Mesendoderm (in vitro differentiated cells): ENCODE results near the gene CACNA2D4.

ENCODE experiments used
- DNase-seq: peaks from one replicate; pipeline ENCODE4 v3.0.0; 2013
- H2AK5ac ChIP-seq: 2 replicates; pipeline ENCODE4 v1.6.1; 2013; ENCODE audit warnings: low read length, inconsistent platforms
- H2BK120ac ChIP-seq: 2 replicates; pipeline ENCODE4 v1.6.1; 2013; ENCODE audit warnings: low read depth, mild to moderate bottlenecking, low read length, moderate library complexity, mixed read lengths
- H2BK15ac ChIP-seq: replicated peaks from 2 replicates; pipeline ENCODE4 v1.6.1; 2013; ENCODE audit warnings: low read depth, mild to moderate bottlenecking, moderate library complexity
- H2BK5ac ChIP-seq: 2 replicates; pipeline ENCODE4 v1.6.1; 2013; ENCODE audit warnings: low read length, inconsistent platforms
- H3K18ac ChIP-seq: 2 replicates; pipeline ENCODE4 v1.6.1; 2013; ENCODE audit warnings: mild to moderate bottlenecking, low read length, mixed read lengths
- H3K23ac ChIP-seq: one replicate; pipeline ENCODE4 v1.6.1; 2013; ENCODE audit warnings: low read length
- H3K27ac ChIP-seq: 2 replicates; pipeline ENCODE4 v1.5.1; 2013; ENCODE audit warnings: low read depth, mild to moderate bottlenecking, inconsistent platforms, low read length, moderate library complexity
- H3K27me3 ChIP-seq: 2 replicates; pipeline ENCODE4 v1.6.1; 2013; ENCODE audit warnings: low read length, control low read depth, mild to moderate bottlenecking, inconsistent platforms; ENCODE audit not compliant: insufficient read depth, poor library complexity
- H3K36me3 ChIP-seq: 2 replicates; pipeline ENCODE4 v1.6.1; 2013; ENCODE audit warnings: low read length, inconsistent platforms; ENCODE audit not compliant: control insufficient read depth, insufficient read depth
- H3K4ac ChIP-seq: one replicate; pipeline ENCODE4 v1.6.1; 2013; ENCODE audit warnings: low read depth, mild to moderate bottlenecking, low read length, moderate library complexity
- H3K4me1 ChIP-seq: 2 replicates; pipeline ENCODE4 v1.6.1; 2013; ENCODE audit warnings: low read depth, low read length, inconsistent platforms; ENCODE audit not compliant: control insufficient read depth
- H3K4me2 ChIP-seq: 2 replicates; pipeline ENCODE4 v1.6.1; 2013; ENCODE audit warnings: low read length
- H3K4me3 ChIP-seq: 2 replicates; pipeline ENCODE4 v1.5.1; 2013; ENCODE audit warnings: mild to moderate bottlenecking, low read length
- H3K56ac ChIP-seq: one replicate; pipeline ENCODE4 v1.6.1; 2013; ENCODE audit warnings: low read length
- H3K79me1 ChIP-seq: 2 replicates; pipeline ENCODE4 v1.6.1; 2013; ENCODE audit warnings: low read length, inconsistent platforms
- H3K79me2 ChIP-seq: 2 replicates; pipeline ENCODE4 v1.6.1; 2013; ENCODE audit warnings: mild to moderate bottlenecking, low read length; ENCODE audit not compliant: control insufficient read depth, insufficient read depth
- H3K9ac ChIP-seq: 2 replicates; pipeline ENCODE4 v1.6.1; 2013; ENCODE audit warnings: low read length, inconsistent platforms
- H4K5ac ChIP-seq: one replicate; pipeline ENCODE4 v1.6.1; 2013; ENCODE audit warnings: low read length
- H4K8ac ChIP-seq: one replicate; pipeline ENCODE4 v1.6.1; 2013; ENCODE audit warnings: low read depth, mild to moderate bottlenecking, control low read depth, low read length, moderate library complexity
- WGBS: extraction: QIAGEN DNeasy Blood & Tissue Kit; methylation state at CpG from one replicate; pipeline ENCODE4 v1.1.7; 2013; ENCODE audit warnings: low lambda C conversion rate, missing lambda C conversion rate; ENCODE audit not compliant: insufficient coverage; ENCODE audit errors: extremely low coverage; 5-methylcytosine and 5-hydroxymethylcytosine counted together

The CACNA2D4 gene

DNA sequence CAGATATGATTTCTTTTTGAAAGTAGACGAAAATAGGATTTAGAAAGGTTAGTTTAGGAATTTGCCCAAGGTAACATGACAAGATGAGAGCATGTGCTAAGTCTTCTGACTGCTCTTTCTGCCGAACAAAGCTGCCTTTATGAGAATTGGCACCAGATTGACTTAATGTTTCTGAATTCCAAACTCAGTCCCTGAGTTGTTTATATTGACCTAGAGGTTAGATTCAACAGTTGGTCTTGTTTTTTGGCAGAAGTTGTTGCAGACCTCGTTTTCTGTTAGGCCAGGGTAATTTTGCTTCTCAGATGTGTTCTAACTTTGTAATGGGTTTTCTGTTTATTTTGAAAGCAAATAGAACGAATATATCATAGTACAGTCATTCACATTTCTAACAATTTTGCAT lies 159.6 kb downstream of the CACNA2D4 start:
- H4K5ac ChIP-seq: no peak overlapping the region
- no peak overlapping the region for H3K23ac ChIP-seq
- no peak overlapping the region for H3K18ac ChIP-seq
- H3K4me3 ChIP-seq: no peak overlapping the region
- H3K36me3 ChIP-seq: no peaks in the 10 kb centered on the region
- no peak overlapping the region for H3K4me2 ChIP-seq
- no peak overlapping the region for H2BK5ac ChIP-seq
- peaks cover 4% of the 10 kb centered on the region for H3K79me1 ChIP-seq
- no peaks in the 10 kb centered on the region for H3K79me2 ChIP-seq
- no peak overlapping the region for H2BK15ac ChIP-seq
- H2AK5ac ChIP-seq: no peak overlapping the region
- no peak overlapping the region for H2BK120ac ChIP-seq
- no peak overlapping the region for H3K56ac ChIP-seq
- H3K27me3 ChIP-seq: no peaks in the 10 kb centered on the region
- H3K4ac ChIP-seq: no peak overlapping the region
- no peak overlapping the region for H4K8ac ChIP-seq
- DNase-seq: no peak
- H3K9ac ChIP-seq: no peak overlapping the region
- no CpG with 5 or more reads among the region's 4 CpGs for WGBS
- H3K4me1 ChIP-seq: no peaks in the 10 kb centered on the region
- no peak overlapping the region for H3K27ac ChIP-seq

DNA sequence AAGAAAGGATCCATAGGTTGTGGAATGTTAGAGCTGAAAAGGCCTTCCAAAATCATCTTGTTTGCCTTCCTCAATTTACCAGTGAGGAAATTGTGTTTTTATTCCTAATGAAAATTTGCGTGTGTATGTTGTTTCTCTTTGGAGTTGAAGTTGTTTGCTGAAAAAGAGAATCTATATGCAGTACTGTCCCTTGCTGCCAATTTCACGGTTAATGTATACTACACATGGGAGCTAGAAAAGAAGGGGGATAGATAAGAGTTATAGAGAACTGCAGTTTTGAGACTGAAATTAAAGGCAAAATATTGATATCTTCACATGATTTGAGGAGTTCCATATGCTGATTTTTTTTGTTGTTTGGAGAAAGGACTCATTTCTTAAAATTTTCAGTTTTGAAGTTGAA lies 160.1 kb downstream of the CACNA2D4 start:
- H3K18ac ChIP-seq: no peak overlapping the region
- H3K23ac ChIP-seq: no peak overlapping the region
- no peak overlapping the region for H4K5ac ChIP-seq
- no peak overlapping the region for H3K9ac ChIP-seq
- no peak overlapping the region for H2AK5ac ChIP-seq
- H3K79me2 ChIP-seq: no peaks in the 10 kb centered on the region
- DNase-seq: no peak
- H3K4me3 ChIP-seq: no peak overlapping the region
- no peak overlapping the region for H3K4me2 ChIP-seq
- no peak overlapping the region for H3K56ac ChIP-seq
- no peak overlapping the region for H2BK5ac ChIP-seq
- no peak overlapping the region for H2BK120ac ChIP-seq
- no CpG with 5 or more reads among the region's 2 CpGs for WGBS
- no peaks in the 10 kb centered on the region for H3K27me3 ChIP-seq
- no peaks in the 10 kb centered on the region for H3K36me3 ChIP-seq
- no peak overlapping the region for H4K8ac ChIP-seq
- H3K27ac ChIP-seq: no peak overlapping the region
- H2BK15ac ChIP-seq: no peak overlapping the region
- peaks cover 4% of the 10 kb centered on the region for H3K79me1 ChIP-seq
- no peak overlapping the region for H3K4ac ChIP-seq
- no peaks in the 10 kb centered on the region for H3K4me1 ChIP-seq

DNA sequence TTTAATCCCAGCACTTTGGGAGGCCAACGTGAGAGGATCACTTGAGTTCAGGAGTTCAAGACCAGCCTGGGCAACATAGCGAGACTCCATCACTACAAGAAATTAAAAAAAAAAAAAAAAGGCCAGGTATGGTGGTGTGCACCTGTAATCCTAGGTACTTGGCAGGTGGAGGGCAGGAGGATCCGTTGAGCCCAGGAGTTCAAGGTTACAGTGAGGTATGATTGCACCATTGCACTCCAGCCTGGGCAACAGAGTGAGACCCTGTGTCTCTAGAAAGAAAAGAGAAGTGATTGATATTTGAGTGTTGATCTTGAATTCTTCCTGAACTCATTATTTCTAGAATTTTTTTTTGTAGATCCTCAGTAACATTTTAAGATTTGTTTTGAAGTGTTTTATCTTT lies 168.2 kb downstream of the CACNA2D4 start:
- Histone ChIP-seq H3K27me3 (no peaks in the 10 kb centered on the region), H4K8ac (no peak overlapping the region), H2BK15ac (no peak overlapping the region), H3K56ac (no peak overlapping the region), H3K4me3 (no peak overlapping the region), H3K4ac (no peak overlapping the region), H3K23ac (no peak overlapping the region), H3K4me1 (no peaks in the 10 kb centered on the region), H2AK5ac (no peak overlapping the region), H4K5ac (no peak overlapping the region), H2BK120ac (no peak overlapping the region), H3K9ac (no peak overlapping the region), H2BK5ac (no peak overlapping the region), H3K36me3 (no peaks in the 10 kb centered on the region), H3K4me2 (no peak overlapping the region), H3K27ac (no peak overlapping the region), H3K79me1 (peaks cover 14% of the 10 kb centered on the region), H3K18ac (no peak overlapping the region), H3K79me2 (peaks cover 17% of the 10 kb centered on the region)
- WGBS: no CpG with 5 or more reads among the region's 3 CpGs
- DNase-seq: no peak

DNA sequence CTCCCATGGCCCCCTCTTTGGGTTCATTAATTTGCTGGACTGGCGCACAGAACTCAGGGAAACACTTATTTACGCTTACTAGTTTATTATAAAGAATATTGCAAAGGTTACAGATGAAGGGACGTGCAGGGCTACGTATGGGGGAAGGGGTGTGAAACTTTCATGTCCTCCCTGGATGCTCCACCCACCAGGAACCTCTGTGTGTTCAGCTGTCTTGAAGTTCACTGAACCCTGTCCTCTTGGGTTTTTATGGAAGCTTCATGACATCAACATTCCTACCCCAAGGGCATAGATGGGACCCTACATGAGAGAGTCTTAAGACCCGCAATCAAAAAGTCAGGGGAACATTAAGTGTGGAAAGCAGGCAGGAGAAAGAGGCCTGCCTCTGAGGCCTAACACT lies 169.4 kb downstream of the CACNA2D4 start:
- Histone ChIP-seq H3K4me2 (no peak overlapping the region), H3K56ac (no peak overlapping the region), H4K8ac (no peak overlapping the region), H3K23ac (no peak overlapping the region), H3K27me3 (no peaks in the 10 kb centered on the region), H3K18ac (no peak overlapping the region), H3K4me1 (no peaks in the 10 kb centered on the region), H3K79me1 (peaks cover 17% of the 10 kb centered on the region), H2BK120ac (no peak overlapping the region), H2BK15ac (no peak overlapping the region), H3K27ac (no peak overlapping the region), H3K9ac (no peak overlapping the region), H2AK5ac (no peak overlapping the region), H3K4me3 (no peak overlapping the region), H3K79me2 (peaks cover 20% of the 10 kb centered on the region), H2BK5ac (no peak overlapping the region), H4K5ac (no peak overlapping the region), H3K4ac (no peak overlapping the region), H3K36me3 (no peaks in the 10 kb centered on the region)
- no peak for DNase-seq
- no CpG with 5 or more reads among the region's 5 CpGs for WGBS

DNA sequence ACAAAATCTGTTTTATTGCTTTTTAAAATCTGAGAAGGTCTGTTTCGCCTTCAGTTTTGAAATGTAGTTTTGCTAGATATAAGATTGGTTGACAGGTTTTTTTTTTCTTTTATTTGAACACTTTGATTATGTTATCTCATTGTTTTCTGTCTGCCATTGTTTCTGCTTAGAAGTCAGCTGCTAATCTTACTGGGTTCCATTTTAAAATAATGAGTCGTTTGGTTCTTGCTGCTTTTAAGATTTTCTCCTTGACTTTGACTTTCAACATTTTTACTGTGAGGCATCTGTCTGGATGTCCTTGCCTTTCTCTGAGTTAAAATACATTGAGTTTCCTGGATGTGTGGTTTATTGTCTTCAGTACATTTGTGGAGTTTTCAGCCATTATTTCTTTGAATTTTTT lies 170.8 kb downstream of the CACNA2D4 start:
- Histone ChIP-seq H2BK5ac (no peak overlapping the region), H3K9ac (no peak overlapping the region), H3K18ac (no peak overlapping the region), H2BK120ac (no peak overlapping the region), H3K56ac (no peak overlapping the region), H3K4me1 (no peaks in the 10 kb centered on the region), H3K23ac (no peak overlapping the region), H4K8ac (no peak overlapping the region), H2AK5ac (no peak overlapping the region), H3K36me3 (no peaks in the 10 kb centered on the region), H3K4me3 (no peak overlapping the region), H4K5ac (no peak overlapping the region), H3K27me3 (no peaks in the 10 kb centered on the region), H3K4ac (no peak overlapping the region), H3K4me2 (no peak overlapping the region), H2BK15ac (no peak overlapping the region), H3K79me2 (peaks cover 22% of the 10 kb centered on the region), H3K79me1 (peaks cover 17% of the 10 kb centered on the region), H3K27ac (no peak overlapping the region)
- no CpG with 5 or more reads among the region's 2 CpGs for WGBS
- no peak for DNase-seq

DNA sequence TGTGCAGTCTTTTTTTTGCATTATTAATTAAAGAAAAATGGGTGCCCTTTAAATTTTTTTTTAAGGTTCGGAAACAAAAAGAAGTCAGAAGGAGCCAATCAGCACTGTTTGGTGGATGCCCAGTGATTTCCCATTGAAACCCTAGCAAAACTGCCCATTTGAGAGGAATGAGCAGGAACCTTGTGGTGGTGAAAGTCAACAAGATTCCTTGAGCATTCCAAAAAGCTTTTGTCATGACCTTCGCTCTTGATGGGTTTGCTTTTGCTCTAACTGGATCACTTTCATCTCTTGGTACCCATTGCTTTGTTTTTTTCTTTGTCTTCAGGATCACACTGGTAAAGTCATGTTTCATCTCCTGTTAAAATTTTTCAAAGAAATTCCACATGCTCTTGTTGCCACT lies 173.5 kb downstream of the CACNA2D4 start:
- no peak overlapping the region for H4K8ac ChIP-seq
- H4K5ac ChIP-seq: no peak overlapping the region
- no peak overlapping the region for H3K18ac ChIP-seq
- peaks cover 33% of the 10 kb centered on the region for H3K79me2 ChIP-seq
- no peak overlapping the region for H2BK15ac ChIP-seq
- H3K56ac ChIP-seq: no peak overlapping the region
- H3K27me3 ChIP-seq: no peaks in the 10 kb centered on the region
- H3K27ac ChIP-seq: no peak overlapping the region
- no peak overlapping the region for H2BK120ac ChIP-seq
- no peak overlapping the region for H3K9ac ChIP-seq
- no peak overlapping the region for H3K4me2 ChIP-seq
- H2BK5ac ChIP-seq: no peak overlapping the region
- no CpG with 5 or more reads among the region's 2 CpGs for WGBS
- H3K4me3 ChIP-seq: no peak overlapping the region
- H3K4me1 ChIP-seq: no peaks in the 10 kb centered on the region
- H3K79me1 ChIP-seq: peaks cover 21% of the 10 kb centered on the region
- H3K4ac ChIP-seq: no peak overlapping the region
- peak; percentile 87 for DNase-seq
- H3K23ac ChIP-seq: no peak overlapping the region
- no peak overlapping the region for H2AK5ac ChIP-seq
- no peaks in the 10 kb centered on the region for H3K36me3 ChIP-seq
